IMR-90 (cell line): Measurements from ENCODE around the gene MOV10.

Source experiments
- CTCF ChIP-seq: conservative IDR thresholded peaks from 2 replicates; pipeline ENCODE4 v1.5.1; 2012; ENCODE audit warnings: mild to moderate bottlenecking, low read depth, low read length, improper control_type of control experiment
- ELK1 ChIP-seq: fragments of 150-350 bp; IDR thresholded peaks from 2 replicates; pipeline ENCODE4 v1.6.1; 2016; ENCODE audit warnings: low read depth, mild to moderate bottlenecking, low read length, moderate library complexity, borderline replicate concordance
- MAFK ChIP-seq: IDR thresholded peaks from 2 replicates; pipeline ENCODE4 v1.6.1; 2012; ENCODE audit warnings: low read depth, low read length, improper control_type of control experiment
- MAZ ChIP-seq: IDR thresholded peaks from 2 replicates; pipeline ENCODE4 v1.6.1; 2012; ENCODE audit warnings: low read depth, mild to moderate bottlenecking, low read length, improper control_type of control experiment, moderate library complexity, borderline replicate concordance
- POLR2A ChIP-seq: IDR thresholded peaks from 2 replicates; pipeline ENCODE4 v1.6.1; 2012; ENCODE audit warnings: mild to moderate bottlenecking, low read depth, low read length
- RAD21 ChIP-seq: IDR thresholded peaks from 2 replicates; pipeline ENCODE4 v1.6.1; 2012; ENCODE audit warnings: low read length, improper control_type of control experiment
- RCOR1 ChIP-seq: IDR thresholded peaks from 2 replicates; pipeline ENCODE4 v1.6.1; 2012; ENCODE audit warnings: mild to moderate bottlenecking, low read length, improper control_type of control experiment; ENCODE audit not compliant: insufficient replicate concordance
- SMC3 ChIP-seq: fragments of 150-350 bp; IDR thresholded peaks from 2 replicates; pipeline ENCODE4 v1.6.1; 2016; ENCODE audit warnings: low read depth, mild to moderate bottlenecking, antibody characterized with exemption, low read length, moderate library complexity
- USF2 ChIP-seq: fragments of 150-350 bp; IDR thresholded peaks from 2 replicates; pipeline ENCODE4 v1.6.1; 2017; ENCODE audit warnings: mild to moderate bottlenecking, antibody characterized with exemption, low read length, low read depth

- TF ChIP-seq POLR2A = no peak
- no peak for TF ChIP-seq SMC3
- no peak for TF ChIP-seq CTCF
- TF ChIP-seq MAZ = no peak
- no peak for TF ChIP-seq RCOR1
- TF ChIP-seq RAD21 = no peak
- no peak for TF ChIP-seq MAFK
- no peak for TF ChIP-seq ELK1
- TF ChIP-seq USF2 = no peak
Observed at GRCh38 chr1:112714313-112715263, 40.1 kb downstream of the MOV10 start.
